ENCODE results near the gene PHTF2. TPM values are rescaled to one million over a fixed set of nuclear protein-coding genes. Genes with fewer than 3 reads are reported as not detected.
A peak's percentile ranks its signal among the peaks of the same experiment; 100 is the strongest.
"Not testable (repeated sequence)": the region's sequence is repeated elsewhere in the genome, so short reads cannot be mapped to it uniquely, and the experiment has no call there.

PHTF2 gene
- total RNA-seq, 1 experiment from 2014 or later: 52.0 TPM

DNA sequence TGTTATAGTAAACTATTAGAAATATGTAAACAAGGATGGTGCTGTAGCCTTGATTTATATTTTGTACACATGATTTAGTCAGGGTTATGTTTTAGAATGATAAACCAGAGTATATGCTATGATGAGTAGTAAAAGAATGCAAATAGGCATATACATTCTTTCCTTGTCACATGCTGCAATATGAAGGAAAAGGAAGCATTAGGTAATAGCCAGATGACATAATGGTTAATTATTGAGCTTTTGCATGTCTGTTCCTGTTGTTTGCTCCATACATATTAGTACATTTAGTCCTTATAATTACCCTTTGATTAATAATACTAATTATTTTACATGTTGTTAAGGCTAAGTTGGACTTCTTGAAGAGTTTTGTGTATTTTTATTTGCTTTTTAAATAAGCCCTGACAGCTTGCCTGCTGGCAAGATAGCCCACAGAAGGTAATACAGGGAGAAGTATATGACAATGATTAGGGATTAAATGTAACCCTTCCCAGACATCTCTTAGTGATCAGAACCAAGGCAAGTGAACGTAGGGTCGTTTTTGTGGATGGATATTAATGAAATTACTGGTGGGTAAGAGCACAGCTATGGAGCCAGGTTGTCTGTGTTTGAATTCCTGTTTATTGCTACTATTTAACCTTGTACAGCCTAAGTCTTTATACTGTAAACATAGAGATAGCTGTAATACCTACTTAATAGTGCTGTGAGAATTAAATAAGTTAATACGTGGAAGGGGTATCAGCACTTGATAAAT lies 68.4 kb downstream of the PHTF2 start:
- intact Hi-C loops (cut with micrococcal nuclease; ENCODE audit: unreplicated experiment): no loop called here
- ChIA-PET CTCF (interaction anchor here (0.7 kb wide), 1 partner anchor 185 kb away, joined by 3 read pairs; no protein-coding TSS in a partner anchor), POLR2A (ENCODE audit: unreplicated experiment) (no interaction called here)
- no peaks in the 10 kb centered on the region for H3K9me3 ChIP-seq (ENCODE audit: insufficient read depth, low read depth)
- H3K36me3 ChIP-seq (ENCODE audit: low read depth): no peaks in the 10 kb centered on the region
- no peaks in the 10 kb centered on the region; the same call in 1 of the 2 replicates for H3F3A ChIP-seq (ENCODE audit: insufficient read depth, low read depth)
- BruUV-seq (replicated peaks): no TSS peak
- no peak overlapping the region for H2AFZ ChIP-seq
- DNase-seq: peak in 1 of 2 experiments; percentile 55
- no peaks in the 10 kb centered on the region for H4K20me1 ChIP-seq (ENCODE audit: insufficient read depth)
- H3K27me3 ChIP-seq (ENCODE audit: insufficient read depth, low read depth): no peaks in the 10 kb centered on the region
- H3K4me3 ChIP-seq: no peak overlapping the region
- H3K79me2 ChIP-seq (ENCODE audit: low read depth): no peaks in the 10 kb centered on the region
- TF ChIP-seq, protein P1, sequence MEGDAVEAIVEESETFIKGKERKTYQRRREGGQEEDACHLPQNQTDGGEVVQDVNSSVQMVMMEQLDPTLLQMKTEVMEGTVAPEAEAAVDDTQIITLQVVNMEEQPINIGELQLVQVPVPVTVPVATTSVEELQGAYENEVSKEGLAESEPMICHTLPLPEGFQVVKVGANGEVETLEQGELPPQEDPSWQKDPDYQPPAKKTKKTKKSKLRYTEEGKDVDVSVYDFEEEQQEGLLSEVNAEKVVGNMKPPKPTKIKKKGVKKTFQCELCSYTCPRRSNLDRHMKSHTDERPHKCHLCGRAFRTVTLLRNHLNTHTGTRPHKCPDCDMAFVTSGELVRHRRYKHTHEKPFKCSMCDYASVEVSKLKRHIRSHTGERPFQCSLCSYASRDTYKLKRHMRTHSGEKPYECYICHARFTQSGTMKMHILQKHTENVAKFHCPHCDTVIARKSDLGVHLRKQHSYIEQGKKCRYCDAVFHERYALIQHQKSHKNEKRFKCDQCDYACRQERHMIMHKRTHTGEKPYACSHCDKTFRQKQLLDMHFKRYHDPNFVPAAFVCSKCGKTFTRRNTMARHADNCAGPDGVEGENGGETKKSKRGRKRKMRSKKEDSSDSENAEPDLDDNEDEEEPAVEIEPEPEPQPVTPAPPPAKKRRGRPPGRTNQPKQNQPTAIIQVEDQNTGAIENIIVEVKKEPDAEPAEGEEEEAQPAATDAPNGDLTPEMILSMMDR (conservative IDR thresholded peaks at IDR 0.05): no peak
- TF ChIP-seq EZH2 (IDR thresholded peaks at IDR 0.05; ENCODE audit: low read depth): no peak
- 0 out of 2 replicates have a peak overlapping the region, but pooled peaks have one; percentile 1 for H3K27ac ChIP-seq
- no peaks in the 10 kb centered on the region for H3K9me2 ChIP-seq (ENCODE audit: insufficient read depth)
- H3K4me1 ChIP-seq (replicated peaks; ENCODE audit: insufficient read depth): 0 out of 2 replicates have a peak, but pooled peaks cover 3% of the 10 kb centered on the region
- H3K4me2 ChIP-seq: no peak overlapping the region

DNA sequence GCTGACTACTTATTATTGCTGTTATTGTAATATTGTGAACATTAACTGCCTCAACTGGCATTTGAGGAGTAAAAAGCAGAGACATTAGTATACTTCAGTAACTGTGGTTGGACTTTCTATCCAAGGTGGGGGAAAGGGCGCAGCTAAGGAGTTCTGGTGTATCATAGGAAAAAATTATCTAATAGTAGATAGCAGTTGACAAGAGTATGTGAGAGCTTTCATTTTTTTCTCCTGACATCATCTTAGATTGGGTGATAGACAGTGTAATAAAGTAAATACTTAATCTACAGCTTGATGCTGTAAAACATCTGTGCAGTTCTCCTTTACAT lies 68.9 kb downstream of the PHTF2 start:
- H3K27ac ChIP-seq: no peak overlapping the region
- no peaks in the 10 kb centered on the region for H4K20me1 ChIP-seq (ENCODE audit: insufficient read depth)
- CTCF ChIA-PET: no interaction called here
- 0 out of 2 replicates have a peak, but pooled peaks cover 3% of the 10 kb centered on the region for H3K4me1 ChIP-seq (replicated peaks; ENCODE audit: insufficient read depth)
- no TSS peak for BruUV-seq (replicated peaks)
- DNase-seq: no peak
- TF ChIP-seq EZH2 (IDR thresholded peaks at IDR 0.05; ENCODE audit: low read depth): no peak
- TF ChIP-seq, protein P1 (conservative IDR thresholded peaks at IDR 0.05): no peak
- H3K9me3 ChIP-seq (ENCODE audit: insufficient read depth, low read depth): no peaks in the 10 kb centered on the region
- H3K36me3 ChIP-seq (ENCODE audit: low read depth): no peaks in the 10 kb centered on the region
- H3K27me3 ChIP-seq (ENCODE audit: insufficient read depth, low read depth): no peaks in the 10 kb centered on the region
- H3K9me2 ChIP-seq (ENCODE audit: insufficient read depth): no peaks in the 10 kb centered on the region
- POLR2A ChIA-PET (ENCODE audit: unreplicated experiment): no interaction called here
- intact Hi-C loops (cut with micrococcal nuclease; ENCODE audit: unreplicated experiment): no loop called here
- H3K4me2 ChIP-seq: no peak overlapping the region
- H3K79me2 ChIP-seq (ENCODE audit: low read depth): no peaks in the 10 kb centered on the region
- no peaks in the 10 kb centered on the region; the same call in 1 of the 2 replicates for H3F3A ChIP-seq (ENCODE audit: insufficient read depth, low read depth)
- H3K4me3 ChIP-seq: no peak overlapping the region
- H2AFZ ChIP-seq: no peak overlapping the region

DNA sequence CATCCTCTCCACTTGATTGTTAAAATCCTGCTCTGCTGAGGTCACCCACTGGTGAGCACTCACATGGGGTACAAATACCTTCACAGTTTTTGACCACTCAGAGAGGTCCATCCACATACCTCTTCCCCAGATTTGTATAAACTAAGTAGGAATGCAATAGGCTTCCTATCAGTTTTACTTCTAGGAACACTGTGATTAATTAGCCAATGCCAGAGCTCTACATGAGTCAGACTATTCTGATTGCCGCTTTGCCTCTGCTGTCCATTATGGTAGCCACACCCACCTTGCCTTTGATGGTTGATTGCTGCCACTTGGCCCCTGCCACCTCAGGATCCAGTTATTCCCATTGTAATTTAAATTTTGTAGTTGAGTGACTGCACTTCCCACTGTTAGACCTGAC lies 73.7 kb downstream of the PHTF2 start:
- H3K9me2 ChIP-seq (ENCODE audit: insufficient read depth); H3K4me2 ChIP-seq; H3K27me3 ChIP-seq (ENCODE audit: insufficient read depth, low read depth); DNase-seq; H3F3A ChIP-seq (ENCODE audit: insufficient read depth, low read depth); H3K27ac ChIP-seq; H4K20me1 ChIP-seq (ENCODE audit: insufficient read depth); H3K79me2 ChIP-seq (ENCODE audit: low read depth); CTCF ChIA-PET; H2AFZ ChIP-seq; intact Hi-C loops (cut with micrococcal nuclease; ENCODE audit: unreplicated experiment); H3K4me1 ChIP-seq (replicated peaks; ENCODE audit: insufficient read depth); H3K9me3 ChIP-seq (ENCODE audit: insufficient read depth, low read depth); BruUV-seq (replicated peaks); POLR2A ChIA-PET (ENCODE audit: unreplicated experiment); H3K4me3 ChIP-seq; H3K36me3 ChIP-seq (ENCODE audit: low read depth): not testable (repeated sequence)

DNA sequence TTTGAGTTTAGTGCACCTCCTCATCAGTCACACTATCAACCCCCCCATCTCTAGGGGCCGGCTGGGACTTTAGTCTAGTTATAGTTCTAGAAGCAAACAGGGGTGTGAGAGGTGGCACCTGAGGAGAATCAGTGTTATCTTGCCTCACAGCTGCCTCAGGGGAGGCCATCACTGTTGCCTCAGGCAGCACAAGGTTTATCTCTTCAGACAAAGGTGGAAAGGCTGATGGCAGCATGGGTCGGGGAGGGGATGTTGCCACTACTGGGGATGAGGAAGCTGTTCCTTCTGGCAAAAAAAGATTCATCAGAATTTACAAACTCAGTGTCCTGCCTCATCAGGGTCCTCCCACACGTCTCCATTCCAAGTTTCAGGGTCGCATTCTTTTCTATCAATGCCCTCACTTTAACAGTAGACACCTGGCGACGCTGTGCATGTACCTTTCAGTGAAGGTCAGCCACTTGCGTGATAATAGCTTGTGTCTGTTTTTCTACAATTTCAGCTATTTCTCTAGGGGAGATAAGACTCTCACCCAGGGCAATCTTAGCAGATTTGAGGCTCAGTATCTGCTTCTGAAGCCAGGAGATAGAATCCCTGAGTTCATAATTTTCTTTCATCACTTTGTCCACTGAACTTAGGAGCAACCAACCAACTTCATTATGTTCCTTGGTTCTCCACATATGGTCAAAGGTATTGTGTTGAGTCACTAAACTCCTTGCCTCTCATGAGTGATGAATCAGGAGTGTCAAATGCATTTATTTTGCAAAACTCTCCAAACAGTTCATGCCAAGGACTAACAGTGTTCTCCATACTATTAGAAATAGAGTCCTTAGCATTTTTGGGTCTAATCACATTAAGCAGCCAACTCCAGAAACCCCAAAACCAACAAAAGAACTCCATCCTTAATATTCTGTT lies 75.1 kb downstream of the PHTF2 start:
- POLR2A ChIA-PET (ENCODE audit: unreplicated experiment): interaction anchor here (0.6 kb wide), 1 partner anchor 23 kb away, joined by 6 read pairs; no protein-coding TSS in a partner anchor
- BruUV-seq (replicated peaks); intact Hi-C loops (cut with micrococcal nuclease; ENCODE audit: unreplicated experiment): not testable (repeated sequence)

More for the DNA sequence above, 75.1 kb downstream of the PHTF2 start:
- H4K20me1 ChIP-seq (ENCODE audit: insufficient read depth); H3F3A ChIP-seq (ENCODE audit: insufficient read depth, low read depth); DNase-seq; H2AFZ ChIP-seq; H3K9me2 ChIP-seq (ENCODE audit: insufficient read depth); H3K4me1 ChIP-seq (replicated peaks; ENCODE audit: insufficient read depth); CTCF ChIA-PET; H3K4me3 ChIP-seq; H3K9me3 ChIP-seq (ENCODE audit: insufficient read depth, low read depth); H3K79me2 ChIP-seq (ENCODE audit: low read depth); H3K27ac ChIP-seq; H3K27me3 ChIP-seq (ENCODE audit: insufficient read depth, low read depth); H3K36me3 ChIP-seq (ENCODE audit: low read depth); H3K4me2 ChIP-seq: not testable (repeated sequence)

Data from PC-9 (cell line).